Colonic mucosa (tissue), 4 donors: Measurements from ENCODE around the gene DLG2. TPM values are rescaled to one million over a fixed set of nuclear protein-coding genes. Genes with fewer than 3 reads are reported as not detected.

Experiments used
- DNase-seq: peaks from one replicate; pipeline ENCODE4 v3.0.0-alpha.2; 2020
- H3K27ac ChIP-seq: fragments of 200-600 bp; one replicate; pipeline ENCODE4 v1.8.0; 2021
- H3K27me3 ChIP-seq: fragments of 200-600 bp; one replicate; pipeline ENCODE4 v1.8.0; 2021
- H3K36me3 ChIP-seq: fragments of 200-600 bp; one replicate; pipeline ENCODE4 v1.8.0; 2021
- H3K4me1 ChIP-seq: fragments of 200-600 bp; one replicate; pipeline ENCODE4 v1.8.0; 2021; ENCODE audit warnings: mild to moderate bottlenecking
- H3K4me3 ChIP-seq: fragments of 200-600 bp; one replicate; pipeline ENCODE4 v1.8.0; 2021
- H3K9ac ChIP-seq, 2 donors: one replicate each; pipeline ENCODE4 v1.7.0; 2013; ENCODE audit warnings: control low read depth in 2 of 2, low read depth in 2 of 2, low read length in 2 of 2
- H3K9me3 ChIP-seq: fragments of 200-600 bp; one replicate; pipeline ENCODE4 v1.8.0; 2021
- intact Hi-C: fragments of 100-400 bp; cut with DNase I; formaldehyde crosslinking; loops from one replicate; pipeline ENCODE4 v1.14.1; 2022
- total RNA-seq, 2 donors: library from RNA; stranded (reverse); fragmentation: NEBNext Ultra II Directional in 1 of 2; extraction: Animal tissue kit (Norgen Biotek cat#: 25700) in 1 of 2; gene quantifications; one replicate each; pipeline ENCODE4 v1.2.1, GENCODE V29; 2021
- TF ChIP-seq, protein P1 (sequence below): fragments of 200-600 bp; IDR thresholded peaks from one replicate; pipeline ENCODE4 v1.8.0; 2022; ENCODE audit warnings: antibody characterized with exemption, mild to moderate bottlenecking
- donor health status: healthy.
- donor health status: DM: no; HTN: no; CAD: no.
- donor health status: DM: no; HTN: no; CAD: no.

DLG2 gene
- total RNA-seq, 2 donors from 2014 or later, result 1.4 to 3.3 TPM

DNA sequence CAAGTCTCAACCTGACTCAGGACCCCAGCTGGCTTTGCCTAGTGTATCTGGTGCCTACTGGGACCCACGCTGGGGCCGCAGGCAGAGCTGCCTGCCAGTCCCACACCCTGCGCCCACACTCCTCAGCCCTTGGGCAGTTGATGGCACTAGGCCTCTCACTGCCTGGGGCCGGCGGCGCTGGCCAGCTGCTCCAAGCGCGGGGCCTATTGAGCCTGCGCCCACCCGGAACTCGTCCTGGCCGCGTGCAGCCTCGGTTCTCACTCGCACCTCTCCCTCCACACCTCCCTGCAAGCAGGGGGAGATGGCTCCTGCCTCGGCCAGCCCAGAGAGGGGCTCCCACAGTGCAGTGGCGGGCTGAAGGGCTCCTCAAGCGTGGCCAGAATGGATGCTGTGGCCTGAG is 1432.4 kb downstream of the DLG2 start:
- H3K4me1 ChIP-seq, result no peaks in the 10 kb centered on the region
- H3K36me3 ChIP-seq, result no peaks in the 10 kb centered on the region
- no peak for DNase-seq
- no peak overlapping the region for H3K4me3 ChIP-seq
- H3K27me3 ChIP-seq, result no peaks in the 10 kb centered on the region
- intact Hi-C loops, result no loop called here
- H3K9me3 ChIP-seq, result no peaks in the 10 kb centered on the region
- TF ChIP-seq, protein P1, sequence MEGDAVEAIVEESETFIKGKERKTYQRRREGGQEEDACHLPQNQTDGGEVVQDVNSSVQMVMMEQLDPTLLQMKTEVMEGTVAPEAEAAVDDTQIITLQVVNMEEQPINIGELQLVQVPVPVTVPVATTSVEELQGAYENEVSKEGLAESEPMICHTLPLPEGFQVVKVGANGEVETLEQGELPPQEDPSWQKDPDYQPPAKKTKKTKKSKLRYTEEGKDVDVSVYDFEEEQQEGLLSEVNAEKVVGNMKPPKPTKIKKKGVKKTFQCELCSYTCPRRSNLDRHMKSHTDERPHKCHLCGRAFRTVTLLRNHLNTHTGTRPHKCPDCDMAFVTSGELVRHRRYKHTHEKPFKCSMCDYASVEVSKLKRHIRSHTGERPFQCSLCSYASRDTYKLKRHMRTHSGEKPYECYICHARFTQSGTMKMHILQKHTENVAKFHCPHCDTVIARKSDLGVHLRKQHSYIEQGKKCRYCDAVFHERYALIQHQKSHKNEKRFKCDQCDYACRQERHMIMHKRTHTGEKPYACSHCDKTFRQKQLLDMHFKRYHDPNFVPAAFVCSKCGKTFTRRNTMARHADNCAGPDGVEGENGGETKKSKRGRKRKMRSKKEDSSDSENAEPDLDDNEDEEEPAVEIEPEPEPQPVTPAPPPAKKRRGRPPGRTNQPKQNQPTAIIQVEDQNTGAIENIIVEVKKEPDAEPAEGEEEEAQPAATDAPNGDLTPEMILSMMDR, result no peak
- H3K9ac ChIP-seq, result no peak overlapping the region
- no peak overlapping the region for H3K27ac ChIP-seq

DNA sequence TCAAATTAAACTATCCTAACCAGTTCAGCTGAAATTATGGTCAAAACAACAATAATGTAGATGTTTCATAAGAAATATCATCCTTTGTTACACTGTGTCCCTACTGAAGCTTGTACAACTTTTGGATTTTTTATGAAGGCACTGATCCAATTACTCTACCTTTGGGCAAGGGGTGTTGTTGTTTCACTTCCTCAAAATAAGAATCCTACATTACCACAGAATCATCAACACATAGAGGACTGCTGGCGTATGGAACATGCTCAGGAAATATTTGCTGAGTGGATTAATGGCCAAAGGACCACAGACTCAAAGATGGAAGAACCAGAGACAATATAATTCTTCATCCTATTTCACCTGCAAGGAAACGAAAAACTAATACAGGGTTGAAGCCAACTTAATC is 1433.4 kb downstream of the DLG2 start:
- no peak for DNase-seq
- TF ChIP-seq, protein P1, result no peak
- no peak overlapping the region for H3K4me3 ChIP-seq
- H3K9ac ChIP-seq, result no peak overlapping the region
- intact Hi-C loops, result no loop called here
- H3K36me3 ChIP-seq, result no peaks in the 10 kb centered on the region
- H3K9me3 ChIP-seq, result no peaks in the 10 kb centered on the region
- no peak overlapping the region for H3K27ac ChIP-seq
- no peaks in the 10 kb centered on the region for H3K4me1 ChIP-seq
- no peaks in the 10 kb centered on the region for H3K27me3 ChIP-seq

DNA sequence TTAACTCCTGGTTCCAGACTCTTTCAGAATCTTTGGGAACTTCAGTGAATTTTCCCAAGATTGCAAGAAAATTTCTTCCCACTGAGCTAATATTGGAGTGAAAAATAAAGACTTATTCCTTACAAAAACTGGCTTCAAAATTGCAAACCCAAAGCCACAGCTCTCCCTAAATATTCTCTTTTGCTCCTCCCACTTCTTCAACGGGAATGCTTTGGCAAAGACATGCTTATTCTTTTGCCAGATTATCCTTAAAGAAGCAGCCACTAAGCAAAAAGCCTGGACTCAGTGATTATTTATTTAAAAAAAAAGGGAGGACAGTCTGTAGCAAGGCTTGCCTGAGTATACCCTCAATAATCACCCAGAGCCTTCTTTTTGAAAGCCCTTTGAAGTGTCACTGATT is 1438.6 kb downstream of the DLG2 start:
- no peak overlapping the region for H3K9ac ChIP-seq
- intact Hi-C loops, result no loop called here
- no peak for DNase-seq

DNA sequence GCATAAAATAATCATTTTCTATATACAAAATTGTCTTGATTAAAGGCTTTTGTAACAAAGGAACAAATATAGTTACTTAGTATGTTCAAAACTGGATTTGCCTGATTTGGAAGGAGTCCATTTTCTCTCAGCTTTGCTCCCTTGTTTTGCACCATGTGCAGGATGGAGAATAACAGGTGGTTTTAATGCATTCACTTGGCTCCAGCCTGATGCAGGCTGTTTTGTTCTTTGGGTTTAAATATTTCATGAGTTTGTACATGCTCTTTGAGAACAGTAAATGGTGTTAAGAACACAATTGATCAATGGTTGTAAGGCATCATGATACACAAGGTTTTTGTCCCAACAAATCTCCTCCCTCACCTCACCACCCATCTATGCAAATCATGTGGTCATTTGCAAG is 1454.1 kb downstream of the DLG2 start:
- intact Hi-C loops, result no loop called here
- TF ChIP-seq, protein P1, result no peak
- H3K4me1 ChIP-seq, result no peaks in the 10 kb centered on the region
- H3K9me3 ChIP-seq, result no peaks in the 10 kb centered on the region
- no peak overlapping the region for H3K27ac ChIP-seq
- H3K27me3 ChIP-seq, result no peaks in the 10 kb centered on the region
- DNase-seq, result no peak
- no peak overlapping the region for H3K4me3 ChIP-seq
- no peak overlapping the region for H3K9ac ChIP-seq
- H3K36me3 ChIP-seq, result no peaks in the 10 kb centered on the region

More for the DNA sequence above, 1438.6 kb downstream of the DLG2 start:
- Histone ChIP-seq H3K9me3 (no peaks in the 10 kb centered on the region), H3K4me1 (no peaks in the 10 kb centered on the region), H3K27me3 (no peaks in the 10 kb centered on the region), H3K4me3 (no peak overlapping the region), H3K36me3 (no peaks in the 10 kb centered on the region), H3K27ac (no peak overlapping the region)
- TF ChIP-seq, protein P1, result no peak

DNA sequence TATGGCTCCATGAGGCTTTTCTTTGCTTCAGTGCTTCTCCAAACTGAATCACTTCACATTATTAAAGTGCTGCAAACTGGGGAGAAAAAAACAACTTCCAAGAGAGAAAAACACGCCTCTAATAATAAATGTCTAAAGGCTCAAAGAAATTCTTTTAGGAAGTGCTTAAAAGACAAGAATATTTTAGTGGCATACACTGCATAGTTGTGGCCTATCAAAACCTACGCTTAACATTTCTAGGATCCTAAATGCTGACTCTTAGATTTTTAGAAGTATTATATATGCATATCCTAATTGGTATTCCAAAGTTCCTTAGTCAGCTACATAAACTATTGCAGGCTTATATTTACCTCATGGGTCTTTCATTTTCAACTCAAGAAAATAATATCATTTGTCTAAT is 1462.0 kb downstream of the DLG2 start:
- Histone ChIP-seq H3K9ac (no peak overlapping the region), H3K27me3 (no peaks in the 10 kb centered on the region), H3K4me1 (no peaks in the 10 kb centered on the region), H3K4me3 (no peak overlapping the region), H3K9me3 (no peaks in the 10 kb centered on the region), H3K27ac (no peak overlapping the region), H3K36me3 (no peaks in the 10 kb centered on the region)
- TF ChIP-seq, protein P1, result no peak
- intact Hi-C loops, result no loop called here
- DNase-seq, result no peak

DNA sequence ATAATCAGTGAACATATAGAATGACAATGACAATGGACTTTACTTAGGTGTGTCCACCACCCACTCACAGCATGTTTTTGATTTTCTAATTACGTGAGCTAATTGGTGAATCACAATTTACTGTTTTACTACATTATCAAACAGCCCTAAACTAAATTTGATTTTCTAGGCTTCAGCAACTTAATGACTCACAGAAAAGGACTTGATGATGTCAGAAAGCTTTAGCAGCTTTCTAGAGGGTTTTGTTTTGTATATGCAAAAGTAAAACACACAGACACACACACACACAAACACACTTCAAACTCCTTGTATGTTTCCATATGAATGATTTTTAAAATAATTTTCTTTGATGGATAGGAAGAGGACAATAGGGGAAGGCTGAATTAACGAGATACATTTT is 1462.4 kb downstream of the DLG2 start:
- H3K4me1 ChIP-seq, result no peaks in the 10 kb centered on the region
- no peaks in the 10 kb centered on the region for H3K9me3 ChIP-seq
- no peak for DNase-seq
- H3K4me3 ChIP-seq, result no peak overlapping the region
- no peak overlapping the region for H3K9ac ChIP-seq
- TF ChIP-seq, protein P1, result no peak
- no peak overlapping the region for H3K27ac ChIP-seq
- no peaks in the 10 kb centered on the region for H3K27me3 ChIP-seq
- H3K36me3 ChIP-seq, result no peaks in the 10 kb centered on the region
- intact Hi-C loops, result no loop called here
